Thyroid gland (tissue), 4 donors: Measurements from ENCODE around the gene KLF11.

Source experiments
- CTCF ChIP-seq, 6 experiments: fragments of 200-600 bp in 3 of 6; fragments of 450-650 bp in 3 of 6; sonication (generic) in 3 of 6; IDR thresholded peaks; one replicate each; pipeline ENCODE4 v1.5.1; 2016 to 2019; ENCODE audit warnings: antibody characterized with exemption in 6 of 6, mild to moderate bottlenecking in 2 of 6, inconsistent platforms in 1 of 6, moderate library complexity in 1 of 6
- POLR2A ChIP-seq, 2 donors: fragments of 450-650 bp; IDR thresholded peaks; one replicate each; pipeline ENCODE4 v1.6.1; 2017; ENCODE audit warnings: antibody characterized with exemption in 2 of 2, mild to moderate bottlenecking in 2 of 2, moderate library complexity in 1 of 2

- TF ChIP-seq CTCF (IDR thresholded peaks at IDR 0.05) (no peak), POLR2A (IDR thresholded peaks at IDR 0.05) (no peak)
These were observed 13.1 kb downstream of the KLF11 start for GRCh38 chr2:10056439-10056838.
